HG02678 (cell line): Measurements from ENCODE around the gene GLUD2.
"Not testable (repeated sequence)": the region's sequence is repeated elsewhere in the genome, so short reads cannot be mapped to it uniquely, and the experiment has no call there.

Experiments used
- ATAC-seq: cut with Tn5 transposase; IDR thresholded peaks from one replicate; pipeline ENCODE4 v1.9.1; 2021; ENCODE audit warnings: mild to moderate bottlenecking, moderate library complexity; ENCODE audit not compliant: unreplicated experiment

Gene GLUD2

GRCh38 chrX:121047441-121048419 lies at the start of gene GLUD2:
Gene GLUD2 (plus strand): TSS chrX:121047610. CDS start chrX:121047685, 75 bp downstream.
- ATAC-seq: not testable (repeated sequence)

- ATAC-seq: no peak
These were observed 48.0 kb upstream of the GLUD2 start for GRCh38 chrX:120999413-120999812.

- ATAC-seq: no peak
These were observed 46.8 kb upstream of the GLUD2 start for GRCh38 chrX:121000589-121000988.

- ATAC-seq: no peak
These were observed 38.5 kb upstream of the GLUD2 start for GRCh38 chrX:121008920-121009319.

GRCh38 chrX:121009764-121010163 lies 37.6 kb upstream of the GLUD2 start:
- ATAC-seq: no peak

GRCh38 chrX:121010218-121010617 lies 37.2 kb upstream of the GLUD2 start:
- no peak for ATAC-seq

GRCh38 chrX:121011254-121011653 lies 36.2 kb upstream of the GLUD2 start:
- no peak for ATAC-seq

- ATAC-seq: no peak
These were observed 33.4 kb upstream of the GLUD2 start for GRCh38 chrX:121013897-121014455.

- no peak for ATAC-seq
These were observed 32.6 kb upstream of the GLUD2 start for GRCh38 chrX:121014826-121015225.

GRCh38 chrX:121028419-121028818 lies 19.0 kb upstream of the GLUD2 start:
- no peak for ATAC-seq

GRCh38 chrX:121030083-121030482 lies 17.3 kb upstream of the GLUD2 start:
- no peak for ATAC-seq

GRCh38 chrX:121032531-121032930 lies 14.9 kb upstream of the GLUD2 start:
- ATAC-seq: no peak

- ATAC-seq: no peak
These were observed 11.3 kb upstream of the GLUD2 start for GRCh38 chrX:121036137-121036536.

- ATAC-seq: no peak
These were observed 10.5 kb upstream of the GLUD2 start for GRCh38 chrX:121036951-121037350.

GRCh38 chrX:121050781-121051180 lies 3.4 kb downstream of the GLUD2 start:
- ATAC-seq: no peak

GRCh38 chrX:121052122-121052521 lies 4.7 kb downstream of the GLUD2 start:
- ATAC-seq: no peak

- ATAC-seq: no peak
These were observed 14.9 kb downstream of the GLUD2 start for GRCh38 chrX:121062289-121062688.

- no peak for ATAC-seq
These were observed 17.2 kb downstream of the GLUD2 start for GRCh38 chrX:121064579-121064978.

- ATAC-seq: not testable (repeated sequence)
These were observed 36.8 kb downstream of the GLUD2 start for GRCh38 chrX:121084247-121084646.

- ATAC-seq: no peak
These were observed 37.6 kb downstream of the GLUD2 start for GRCh38 chrX:121084903-121085611.

GRCh38 chrX:121085612-121086010 lies 38.2 kb downstream of the GLUD2 start:
- ATAC-seq: no peak

GRCh38 chrX:121093011-121093410 lies 45.6 kb downstream of the GLUD2 start:
- ATAC-seq: no peak
